Stomach (tissue), 4 donors: ENCODE measurements around the gene TPSAB1.
"Not testable (repeated sequence)": the region's sequence is repeated elsewhere in the genome, so short reads cannot be mapped to it uniquely, and the experiment has no call there.

ENCODE experiments used
- EP300 ChIP-seq: sonication (generic); formaldehyde crosslinking; IDR thresholded peaks from one replicate; pipeline ENCODE4 v1.6.1; 2017; ENCODE audit warnings: antibody characterized with exemption
- POLR2A ChIP-seq, 4 donors: fragments of 450-650 bp; IDR thresholded peaks; one replicate each; pipeline ENCODE4 v1.6.1; 2016; ENCODE audit warnings: antibody characterized with exemption in 4 of 4, control low read depth in 2 of 4, mild to moderate bottlenecking in 1 of 4, moderate library complexity in 1 of 4
- POLR2AphosphoS5 ChIP-seq, 3 donors: sonication (generic); formaldehyde crosslinking; IDR thresholded peaks; one replicate each; pipeline ENCODE4 v1.6.1; 2016; ENCODE audit warnings: antibody characterized with exemption in 3 of 3
- TF ChIP-seq, protein P1 (sequence below), 7 experiments: fragments of 450-650 bp in 4 of 7; fragments of 200-600 bp in 3 of 7; sonication (generic) in 3 of 7; IDR thresholded peaks; one replicate each; pipeline ENCODE4 v1.5.1; 2016 to 2019; ENCODE audit warnings: antibody characterized with exemption in 7 of 7, control low read depth in 2 of 7, mild to moderate bottlenecking in 1 of 7

DNA sequence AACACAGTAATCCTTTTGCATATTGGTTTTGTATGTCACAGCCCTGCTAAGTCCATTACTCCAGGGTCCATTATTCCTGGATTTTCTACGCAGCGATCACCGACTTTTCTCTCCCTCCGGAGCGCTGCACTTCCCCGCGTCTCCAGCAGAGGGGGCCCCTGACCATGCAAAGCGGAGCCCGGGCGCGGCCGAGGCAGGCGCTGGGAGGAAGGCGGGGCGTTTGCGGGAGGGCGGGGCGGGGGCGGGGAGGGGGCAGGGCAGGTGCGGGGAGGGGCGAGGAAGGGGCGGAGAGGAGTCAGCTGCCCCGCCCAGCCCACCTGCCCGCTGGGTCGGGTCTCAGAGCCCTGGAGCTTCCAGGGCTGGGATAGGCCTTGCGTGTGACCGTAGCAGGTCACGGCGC lies 3.8 kb upstream of the TPSAB1 start:
- TF ChIP-seq, protein P1, sequence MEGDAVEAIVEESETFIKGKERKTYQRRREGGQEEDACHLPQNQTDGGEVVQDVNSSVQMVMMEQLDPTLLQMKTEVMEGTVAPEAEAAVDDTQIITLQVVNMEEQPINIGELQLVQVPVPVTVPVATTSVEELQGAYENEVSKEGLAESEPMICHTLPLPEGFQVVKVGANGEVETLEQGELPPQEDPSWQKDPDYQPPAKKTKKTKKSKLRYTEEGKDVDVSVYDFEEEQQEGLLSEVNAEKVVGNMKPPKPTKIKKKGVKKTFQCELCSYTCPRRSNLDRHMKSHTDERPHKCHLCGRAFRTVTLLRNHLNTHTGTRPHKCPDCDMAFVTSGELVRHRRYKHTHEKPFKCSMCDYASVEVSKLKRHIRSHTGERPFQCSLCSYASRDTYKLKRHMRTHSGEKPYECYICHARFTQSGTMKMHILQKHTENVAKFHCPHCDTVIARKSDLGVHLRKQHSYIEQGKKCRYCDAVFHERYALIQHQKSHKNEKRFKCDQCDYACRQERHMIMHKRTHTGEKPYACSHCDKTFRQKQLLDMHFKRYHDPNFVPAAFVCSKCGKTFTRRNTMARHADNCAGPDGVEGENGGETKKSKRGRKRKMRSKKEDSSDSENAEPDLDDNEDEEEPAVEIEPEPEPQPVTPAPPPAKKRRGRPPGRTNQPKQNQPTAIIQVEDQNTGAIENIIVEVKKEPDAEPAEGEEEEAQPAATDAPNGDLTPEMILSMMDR (IDR thresholded peaks at IDR 0.05) = not testable (repeated sequence)
- TF ChIP-seq POLR2AphosphoS5 (IDR thresholded peaks at IDR 0.05); POLR2A (IDR thresholded peaks at IDR 0.05); EP300: not testable (repeated sequence)
